GM18909 (cell line): ENCODE data around the gene RIMBP2.

Experiments
- ATAC-seq: cut with Tn5 transposase; IDR thresholded peaks from one replicate; pipeline ENCODE4 v1.9.1; 2021; ENCODE audit warnings: mild to moderate bottlenecking; ENCODE audit not compliant: unreplicated experiment, poor library complexity

RIMBP2 gene

GRCh38 chr12:130478786-130479185 is 237.3 kb downstream of the RIMBP2 start:
- no peak for ATAC-seq

- no peak for ATAC-seq
Observed at GRCh38 chr12:130477701-130478100, 238.4 kb downstream of the RIMBP2 start.

- no peak for ATAC-seq
Observed at GRCh38 chr12:130477266-130477665, 238.8 kb downstream of the RIMBP2 start.

- no peak for ATAC-seq
Observed at GRCh38 chr12:130476451-130477135, 239.5 kb downstream of the RIMBP2 start.

GRCh38 chr12:130474599-130475269 is 241.4 kb downstream of the RIMBP2 start:
- no peak for ATAC-seq

DNA sequence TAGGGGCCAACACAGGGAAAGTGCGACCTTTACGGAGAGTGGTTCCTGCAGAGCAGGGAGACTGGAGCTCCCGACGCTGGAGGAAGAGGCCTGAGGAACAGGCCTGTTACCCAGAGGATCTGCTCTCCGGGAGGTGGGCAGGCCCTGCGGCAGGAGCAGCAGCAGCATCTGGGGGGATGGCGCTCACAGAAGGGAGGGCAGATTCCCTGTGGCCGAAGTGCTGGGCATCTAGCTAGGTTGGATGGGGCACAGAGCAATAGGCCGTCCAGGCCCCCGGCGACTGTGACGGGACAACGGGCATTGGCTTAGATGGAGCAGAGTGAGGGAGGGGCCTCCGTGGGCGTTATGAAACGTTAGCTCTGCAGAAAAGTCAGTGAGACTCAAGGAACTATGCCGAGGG is 242.8 kb downstream of the RIMBP2 start:
- no peak for ATAC-seq

GRCh38 chr12:130470969-130471368 is 245.1 kb downstream of the RIMBP2 start:
- ATAC-seq: no peak

- no peak for ATAC-seq
Observed at GRCh38 chr12:130469552-130469951, 246.5 kb downstream of the RIMBP2 start.

DNA sequence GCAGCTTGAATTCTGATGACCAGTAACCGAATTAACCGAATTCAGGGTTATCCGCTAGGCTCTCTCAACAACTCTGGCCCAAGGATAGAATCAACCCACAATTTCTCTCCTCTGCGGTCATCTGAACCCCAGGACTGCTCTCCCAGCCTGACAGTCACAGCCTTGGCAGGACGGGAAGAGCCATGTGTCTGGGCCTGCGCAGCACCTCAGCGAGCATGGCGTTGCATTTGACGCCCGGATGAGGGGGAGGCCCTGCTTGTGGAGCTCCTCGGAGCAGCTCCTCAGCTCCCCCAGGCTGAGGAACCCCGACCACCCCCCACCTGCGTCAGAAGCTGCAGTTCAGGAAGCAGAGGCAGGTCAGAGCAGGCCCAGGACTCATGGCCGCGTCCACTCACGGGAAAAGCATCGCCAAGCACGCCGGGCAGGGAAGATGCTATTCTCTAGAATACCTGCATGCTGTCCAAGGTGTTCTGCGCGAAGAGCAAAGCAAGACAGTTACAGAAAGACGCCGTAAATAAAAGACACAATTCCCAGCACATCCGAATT is 247.3 kb downstream of the RIMBP2 start:
- no peak for ATAC-seq

DNA sequence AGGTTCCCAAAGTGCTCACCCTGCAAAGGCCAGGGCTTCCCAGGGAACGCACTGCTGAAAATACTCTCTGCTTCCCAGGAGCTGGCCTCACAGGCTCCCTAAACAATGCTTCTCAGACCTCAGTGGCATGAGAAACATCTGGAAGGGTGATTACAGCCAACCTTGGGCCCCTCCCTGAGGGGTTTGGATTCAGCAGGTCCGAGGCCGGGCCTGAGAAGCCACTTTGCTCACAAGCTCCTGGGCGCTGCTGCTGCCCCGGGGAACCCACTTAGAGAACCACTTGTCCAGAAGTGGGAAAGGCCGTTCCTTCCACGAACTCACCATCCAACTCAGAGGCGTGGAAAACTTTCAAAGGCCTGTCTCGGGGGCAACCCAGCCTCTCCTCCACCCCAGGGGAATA is 247.9 kb downstream of the RIMBP2 start:
- ATAC-seq: no peak

- ATAC-seq: no peak
Observed at GRCh38 chr12:130465626-130466025, 250.5 kb downstream of the RIMBP2 start.

- ATAC-seq: no peak
Observed at GRCh38 chr12:130465046-130465445, 251.1 kb downstream of the RIMBP2 start.

- no peak for ATAC-seq
Observed at GRCh38 chr12:130463818-130464670, 252.1 kb downstream of the RIMBP2 start.

DNA sequence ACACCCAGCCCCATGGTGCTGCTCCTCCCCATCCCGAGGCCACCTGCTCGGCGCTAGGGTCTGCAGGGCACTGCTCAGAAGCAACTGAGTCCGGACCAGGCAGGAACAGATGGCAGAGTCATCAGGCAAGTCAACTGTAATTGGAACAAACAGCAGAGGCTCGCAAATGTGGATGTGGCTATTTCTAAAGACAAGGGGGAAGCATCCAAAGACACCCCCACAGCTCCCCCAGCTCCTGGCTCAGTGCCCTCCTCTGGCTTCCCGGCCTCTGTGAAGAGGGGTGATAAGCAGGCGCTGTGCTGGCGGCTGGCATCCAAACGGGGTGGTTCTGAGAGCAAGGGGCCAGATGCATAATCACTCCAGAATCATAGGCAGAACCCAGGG is 252.8 kb downstream of the RIMBP2 start:
- ATAC-seq: no peak

DNA sequence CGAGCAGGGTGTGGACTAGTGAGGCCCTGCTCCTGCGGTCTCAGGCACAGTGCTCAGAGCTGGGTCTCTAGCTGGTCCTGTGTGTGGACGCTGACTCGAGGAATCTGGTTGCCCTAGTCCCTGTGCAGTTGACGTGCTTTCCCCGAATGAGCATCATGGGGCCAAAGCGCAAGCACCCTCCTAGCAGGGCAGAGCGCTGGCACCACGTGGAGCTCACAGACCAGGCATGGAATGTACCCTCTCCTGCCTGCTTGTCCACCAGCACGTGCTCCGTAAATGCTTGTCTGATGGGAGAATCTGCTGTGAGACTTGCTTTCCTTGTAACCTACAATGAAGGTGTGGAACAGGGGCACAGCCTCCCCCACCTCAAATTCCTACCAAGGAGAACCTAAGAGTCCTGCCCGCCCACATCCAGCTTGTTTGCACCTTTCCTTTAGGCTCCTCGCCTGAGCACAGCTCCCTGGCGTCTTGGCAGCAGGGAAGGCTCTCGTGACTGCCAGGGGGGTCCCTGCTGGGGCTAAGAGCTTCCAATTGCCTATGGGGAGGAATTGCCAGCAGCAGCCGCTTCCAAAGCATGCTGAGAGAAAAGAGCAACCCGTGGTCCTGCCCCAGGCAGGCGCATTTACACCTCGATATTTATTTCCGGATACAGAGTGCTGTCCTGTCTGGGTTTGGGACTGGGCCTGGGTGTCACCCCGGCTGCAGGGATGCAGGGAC is 253.4 kb downstream of the RIMBP2 start:
- ATAC-seq: no peak

DNA sequence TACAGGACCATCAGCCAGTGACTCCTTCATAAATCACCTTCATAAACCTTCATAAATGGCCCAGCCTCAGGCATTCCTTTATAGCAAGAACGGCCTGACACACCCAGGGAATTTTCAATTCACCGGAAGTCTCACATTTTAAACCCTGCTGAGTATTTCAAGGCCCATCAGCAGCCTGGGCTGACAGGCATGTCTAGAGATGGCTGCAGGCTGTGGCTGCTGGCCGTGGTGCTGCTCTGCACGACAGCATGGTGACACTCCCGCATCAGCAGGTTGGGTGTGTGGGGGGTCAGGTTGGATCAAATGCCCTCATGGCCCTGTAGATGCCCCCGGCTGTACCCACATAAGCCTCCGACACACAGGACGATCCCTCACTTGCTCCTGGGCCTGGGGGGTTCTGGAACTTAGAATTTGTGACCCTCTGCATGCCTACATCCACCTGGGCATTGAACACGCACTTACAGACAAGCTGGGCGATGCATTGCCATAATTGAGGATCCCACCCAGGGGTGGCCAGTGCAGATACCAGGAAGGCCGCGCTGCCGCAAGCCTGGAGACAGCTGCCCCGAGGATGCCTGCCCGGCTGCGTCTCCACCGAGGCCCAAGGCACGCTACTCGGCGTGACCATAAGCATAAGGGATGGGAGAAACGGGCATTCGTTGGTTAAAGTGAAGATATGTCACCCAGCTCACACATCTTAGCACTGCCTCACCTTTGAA is 254.1 kb downstream of the RIMBP2 start:
- ATAC-seq: no peak

DNA sequence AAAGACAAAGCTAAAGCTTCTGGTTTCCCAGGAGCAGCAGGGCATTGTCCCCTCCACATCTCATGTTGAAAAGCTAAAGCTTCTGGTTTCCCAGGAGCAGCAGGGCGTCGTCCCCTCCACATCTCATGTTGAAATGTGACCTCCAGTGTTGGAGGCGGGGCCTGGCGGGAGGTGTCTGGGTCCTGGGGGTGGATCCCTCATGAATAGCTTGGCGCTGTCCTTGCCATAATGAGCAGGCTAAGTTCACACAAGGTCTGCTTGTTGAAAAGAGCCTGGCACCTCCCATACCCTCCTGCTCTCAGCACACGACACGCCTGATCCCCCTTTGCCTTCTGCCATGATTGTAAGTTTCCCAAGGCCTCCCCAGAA is 254.7 kb downstream of the RIMBP2 start:
- no peak for ATAC-seq

DNA sequence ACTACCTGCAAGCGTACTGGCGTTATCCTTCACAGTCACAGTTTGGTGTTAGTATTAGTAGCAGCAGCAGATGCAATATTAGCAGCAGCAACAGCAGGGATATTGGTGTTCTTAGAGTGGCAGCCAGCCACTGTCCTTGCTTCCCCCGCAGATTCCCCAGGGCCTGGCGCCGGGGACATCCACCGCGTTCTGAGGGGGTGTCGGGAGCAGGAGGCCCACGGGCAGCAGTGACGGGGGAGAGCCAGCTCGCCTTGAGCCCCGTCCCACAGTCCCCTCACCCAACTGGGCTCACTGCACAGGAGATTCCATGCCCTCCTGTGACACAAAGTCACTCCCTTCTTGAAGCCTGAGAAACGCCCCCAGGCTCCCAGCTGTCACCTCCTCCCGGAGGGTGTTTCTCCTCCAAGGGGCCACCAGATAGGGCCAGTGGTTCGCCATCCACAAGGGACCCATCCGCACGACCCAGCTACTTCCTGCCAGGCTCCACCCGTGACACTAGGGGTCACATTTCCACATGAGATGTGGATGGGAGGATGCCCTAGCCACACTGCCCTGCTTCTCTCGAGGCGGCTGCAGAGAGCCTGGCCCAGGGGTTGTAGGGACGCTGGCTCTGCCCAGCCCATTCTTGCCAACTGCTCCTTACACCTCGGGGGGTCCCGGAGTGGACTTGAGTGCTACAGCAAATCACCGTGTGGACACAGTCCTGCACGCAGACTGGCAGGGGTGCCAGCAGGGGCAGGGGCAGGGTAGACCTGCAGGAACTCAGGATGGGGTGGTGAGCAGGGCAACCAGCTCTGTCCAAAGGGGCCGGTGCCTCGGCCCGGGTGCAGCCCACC is 255.3 kb downstream of the RIMBP2 start:
- no peak for ATAC-seq

DNA sequence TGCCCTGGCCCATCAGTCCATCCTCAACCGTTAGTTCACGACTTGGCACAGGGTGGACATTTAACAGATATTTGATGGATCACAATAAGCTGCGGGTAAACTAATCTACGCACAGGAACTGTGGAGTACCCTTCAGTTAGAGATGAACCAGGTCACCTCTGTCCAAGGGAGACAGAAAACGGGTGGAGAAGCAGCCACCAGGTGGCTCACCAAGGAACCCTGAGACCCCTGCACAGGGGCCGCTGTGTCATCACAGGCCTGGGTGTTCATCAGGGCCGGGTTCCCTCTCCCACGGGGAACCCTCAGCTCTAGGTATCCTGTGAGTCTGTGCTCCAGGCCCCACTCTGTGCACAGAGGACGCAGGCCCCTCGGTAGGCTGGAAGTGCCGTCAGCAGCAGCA is 256.2 kb downstream of the RIMBP2 start:
- ATAC-seq: no peak
